Omental fat pad (tissue), 4 donors: ENCODE data around the gene PEX19. TPM values are rescaled to one million over a fixed set of nuclear protein-coding genes. Genes with fewer than 3 reads are reported as not detected.

Experiments used
- ATAC-seq: fragments of 150-250 bp; one replicate; pipeline ENCODE4 v1.9.1; 2016; ENCODE audit warnings: mild to moderate bottlenecking, moderate library complexity; ENCODE audit not compliant: low FRiP score
- DNase-seq: peaks from one replicate; pipeline ENCODE4 v3.0.0-alpha.2; 2019; ENCODE audit warnings: low spot score
- CTCF ChIP-seq, 3 donors: fragments of 450-650 bp; IDR thresholded peaks; one replicate each; pipeline ENCODE4 v1.5.1; 2016 to 2017; ENCODE audit warnings: antibody characterized with exemption in 3 of 3, mild to moderate bottlenecking in 3 of 3, moderate library complexity in 2 of 3
- small RNA-seq: library from RNA; depleted of rRNA; stranded (forward); fragments of <200 nt; gene quantifications from one replicate; pipeline ENCODE3, GENCODE V24; 2016
- total RNA-seq, 4 donors: library from RNA; depleted of rRNA; stranded (reverse); fragments of >200 nt; gene quantifications; one replicate each; pipeline ENCODE4 v1.1.0, GENCODE V29; 2016

PEX19 gene
- total RNA-seq, 4 donors from 2014 or later = 66.7 to 117 (median 96.9) TPM

- no peak for TF ChIP-seq CTCF (IDR thresholded peaks at IDR 0.05)
- DNase-seq = no peak
- no peak for ATAC-seq
Measured at GRCh38 chr1:160237558-160237957, 47.4 kb downstream of the PEX19 start.

- no peak for ATAC-seq
- no peak for DNase-seq
- no peak for TF ChIP-seq CTCF (IDR thresholded peaks at IDR 0.05)
Measured at GRCh38 chr1:160236806-160237205, 48.1 kb downstream of the PEX19 start.

GRCh38 chr1:160232911-160233310, 52.0 kb downstream of the PEX19 start:
- DNase-seq = no peak
- TF ChIP-seq CTCF (IDR thresholded peaks at IDR 0.05) = no peak
- no peak for ATAC-seq

- DNase-seq (no peak), ATAC-seq (no peak)
- TF ChIP-seq CTCF (IDR thresholded peaks at IDR 0.05) = no peak
Measured at GRCh38 chr1:160228431-160228830, 56.5 kb downstream of the PEX19 start.

GRCh38 chr1:160227561-160227960, 57.4 kb downstream of the PEX19 start:
- DNase-seq = no peak

GRCh38 chr1:160227034-160227433, 57.9 kb downstream of the PEX19 start:
- TF ChIP-seq CTCF (IDR thresholded peaks at IDR 0.05) = no peak
- DNase-seq (no peak), ATAC-seq (no peak)

More at GRCh38 chr1:160227561-160227960, 57.4 kb downstream of the PEX19 start:
- no peak for ATAC-seq
- TF ChIP-seq CTCF (IDR thresholded peaks at IDR 0.05) = no peak

Small RNA genes within 50 kb of the gene (small RNA-seq; reads per million reads assigned to genes)
- not detected for gene RF00019

Other genes with a start within 250 kb of the PEX19 start
- gene KCNJ10, start 215.0 kb downstream of the PEX19 start, total RNA-seq = not detected
- gene KCNJ9, start 203.6 kb downstream of the PEX19 start, total RNA-seq = not detected
- gene IGSF8, start 186.5 kb downstream of the PEX19 start, total RNA-seq = 10 to 100 TPM; 17.5 to 20.5 (median 18.6) TPM
- 10 to 100 TPM; 45.5 to 91.1 (median 76.3) TPM for gene ATP1A2, start 169.4 kb downstream of the PEX19 start, total RNA-seq
- gene ATP1A4, start 133.5 kb downstream of the PEX19 start, total RNA-seq = 1 to 10 TPM in 1 of 4 donors, under 1 TPM in 1, not detected in 2; 0.47 to 1.6 TPM
- gene CASQ1, start 94.6 kb downstream of the PEX19 start, total RNA-seq = under 1 TPM in 2 of 4 donors, not detected in 2; 0.48 to 0.69 TPM
- 100 to 1,000 TPM in 3 of 4 donors, 10 to 100 TPM in 1; 89.1 to 214 (median 153) TPM for gene PEA15, start 79.7 kb downstream of the PEX19 start, total RNA-seq
- gene DCAF8, start 22.6 kb downstream of the PEX19 start, total RNA-seq = 100 to 1,000 TPM; 101 to 164 (median 134) TPM
- 100 to 1,000 TPM; 118 to 179 (median 155) TPM for gene COPA, start 58.1 kb upstream of the PEX19 start, total RNA-seq
- gene NCSTN, start 58.2 kb upstream of the PEX19 start, total RNA-seq = 10 to 100 TPM; 60.9 to 82.9 (median 69.1) TPM
- gene NHLH1, start 81.9 kb upstream of the PEX19 start, total RNA-seq = under 1 TPM in 1 of 4 donors, not detected in 3; 0.46 TPM
- gene VANGL2, start 115.4 kb upstream of the PEX19 start, total RNA-seq = 1 to 10 TPM in 2 of 4 donors, under 1 TPM in 2; 0.36 to 2.0 (median 1.0) TPM
- 1 to 10 TPM; 1.5 to 4.9 (median 2.9) TPM for gene SLAMF6, start 238.1 kb upstream of the PEX19 start, total RNA-seq